ENCODE measurements around the gene SBK2. TPM values are rescaled to one million over a fixed set of nuclear protein-coding genes. Genes with fewer than 3 reads are reported as not detected.

SBK2 gene
- total and polyA plus RNA-seq, 9 of the 15 experiments (the other 6 are each of a cell fraction or from before 2014, with no cell fraction given), result not detected

- TF ChIP-seq ZNF586 (CRISPR knock-in tag; conservative IDR thresholded peaks at IDR 0.05) (no peak), HCFC1 (IDR thresholded peaks at IDR 0.05; ENCODE audit: low read depth, low read length) (no peak), THRB (CRISPR knock-in tag; conservative IDR thresholded peaks at IDR 0.05) (no peak), SPI1 (IDR thresholded peaks at IDR 0.05; ENCODE audit: borderline replicate concordance, low read depth, low read length) (no peak), ZNF174 (CRISPR knock-in tag; IDR thresholded peaks at IDR 0.05) (no peak), MTA2 (IDR thresholded peaks at IDR 0.05; ENCODE audit: low read depth) (no peak), ILK (tag; IDR thresholded peaks at IDR 0.05; ENCODE audit: borderline replicate concordance, low read depth) (no peak), ARHGAP35 (IDR thresholded peaks at IDR 0.05; ENCODE audit: partially characterized antibody) (no peak), SAFB (IDR thresholded peaks at IDR 0.05; ENCODE audit: borderline replicate concordance, low read depth, low read length) (no peak), ZNF740 (CRISPR knock-in tag; IDR thresholded peaks at IDR 0.05) (peak; percentile 92), ZNF740 (tag; IDR thresholded peaks at IDR 0.05) (no peak; a peak in 1 of 4 replicates), PBX2 (CRISPR knock-in tag; IDR thresholded peaks at IDR 0.05; ENCODE audit: low read depth) (no peak), PBX2 (tag; conservative IDR thresholded peaks at IDR 0.05; ENCODE audit: low read depth) (no peak), ZNF668 (CRISPR knock-in tag; IDR thresholded peaks at IDR 0.05) (no peak), POLR2A (conservative IDR thresholded peaks at IDR 0.05) (0 out of 2 replicates have a peak, but pooled peaks have one; percentile 33), CBX5 (IDR thresholded peaks at IDR 0.05; ENCODE audit: borderline replicate concordance, low read depth) (no peak), ID3 (CRISPR knock-in tag; IDR thresholded peaks at IDR 0.05) (no peak), ID3 (tag; IDR thresholded peaks at IDR 0.05) (0 out of 2 replicates have a peak, but pooled peaks have one; percentile 37), DEAF1 (CRISPR knock-in tag; IDR thresholded peaks at IDR 0.05) (no peak), ZNF696 (CRISPR knock-in tag; conservative IDR thresholded peaks at IDR 0.05) (no peak), ZNF764 (CRISPR knock-in tag; IDR thresholded peaks at IDR 0.05; ENCODE audit: low read depth) (no peak), KDM1A (IDR thresholded peaks at IDR 0.05) (no peak), MYC (IDR thresholded peaks at IDR 0.05; ENCODE audit: low read depth, low read length) (peak; percentile 21; the same call in 1 of the 2 replicates), MYC (CRISPR knock-in tag; IDR thresholded peaks at IDR 0.05; ENCODE audit: borderline replicate concordance, low read depth) (peak; percentile 62; the same call in 1 of the 2 replicates)
Observed at GRCh38 chr19:55494172-55494761, 42.7 kb downstream of the SBK2 start (continued).
